ENCODE results near the gene STN1. TPM values are rescaled to one million over a fixed set of nuclear protein-coding genes. Genes with fewer than 3 reads are reported as not detected.

The STN1 gene
- total RNA-seq, 1 donor from 2014 or later = 33.0 TPM

DNA sequence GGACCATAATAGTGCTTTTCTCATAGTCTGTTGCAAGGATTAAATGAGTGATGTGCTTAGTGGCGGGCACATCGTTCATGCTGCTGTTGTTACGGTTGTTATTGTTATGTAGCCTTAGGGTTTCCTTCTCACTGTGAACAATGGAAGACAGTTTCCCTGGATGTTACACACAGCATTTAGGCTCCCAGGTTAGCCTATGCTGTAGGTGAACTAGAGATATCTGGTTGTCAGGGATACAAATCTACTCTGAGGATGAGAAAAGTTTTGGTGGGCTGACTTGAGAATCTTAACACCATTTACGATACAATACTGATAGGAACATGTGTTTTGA is 77.3 kb downstream of the STN1 start:
- Mint-ChIP-seq H3K27me3 (peaks cover 4% of the 10 kb centered on the region), H3K4me3 (peak overlapping the region; percentile 32), H3K27ac (peak overlapping the region; percentile 33), H3K36me3 (peaks cover 6% of the 10 kb centered on the region), H3K4me1 (ENCODE audit: unreplicated experiment) (peaks cover 54% of the 10 kb centered on the region), H3K9me3 (no peaks in the 10 kb centered on the region)
- DNase-seq (ENCODE audit: extremely low spot score, unreplicated experiment) = no peak
- TF ChIP-seq, protein P1, sequence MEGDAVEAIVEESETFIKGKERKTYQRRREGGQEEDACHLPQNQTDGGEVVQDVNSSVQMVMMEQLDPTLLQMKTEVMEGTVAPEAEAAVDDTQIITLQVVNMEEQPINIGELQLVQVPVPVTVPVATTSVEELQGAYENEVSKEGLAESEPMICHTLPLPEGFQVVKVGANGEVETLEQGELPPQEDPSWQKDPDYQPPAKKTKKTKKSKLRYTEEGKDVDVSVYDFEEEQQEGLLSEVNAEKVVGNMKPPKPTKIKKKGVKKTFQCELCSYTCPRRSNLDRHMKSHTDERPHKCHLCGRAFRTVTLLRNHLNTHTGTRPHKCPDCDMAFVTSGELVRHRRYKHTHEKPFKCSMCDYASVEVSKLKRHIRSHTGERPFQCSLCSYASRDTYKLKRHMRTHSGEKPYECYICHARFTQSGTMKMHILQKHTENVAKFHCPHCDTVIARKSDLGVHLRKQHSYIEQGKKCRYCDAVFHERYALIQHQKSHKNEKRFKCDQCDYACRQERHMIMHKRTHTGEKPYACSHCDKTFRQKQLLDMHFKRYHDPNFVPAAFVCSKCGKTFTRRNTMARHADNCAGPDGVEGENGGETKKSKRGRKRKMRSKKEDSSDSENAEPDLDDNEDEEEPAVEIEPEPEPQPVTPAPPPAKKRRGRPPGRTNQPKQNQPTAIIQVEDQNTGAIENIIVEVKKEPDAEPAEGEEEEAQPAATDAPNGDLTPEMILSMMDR (conservative IDR thresholded peaks at IDR 0.05) = no peak

- peaks cover 6% of the 10 kb centered on the region for H3K36me3 Mint-ChIP-seq
- no peaks in the 10 kb centered on the region for H3K9me3 Mint-ChIP-seq
- TF ChIP-seq, protein P1 (conservative IDR thresholded peaks at IDR 0.05) = no peak
- H3K4me3 Mint-ChIP-seq = peak overlapping the region; percentile 32
- no peak for DNase-seq (ENCODE audit: extremely low spot score, unreplicated experiment)
- peaks cover 54% of the 10 kb centered on the region for H3K4me1 Mint-ChIP-seq (ENCODE audit: unreplicated experiment)
- peaks cover 4% of the 10 kb centered on the region for H3K27me3 Mint-ChIP-seq
- H3K27ac Mint-ChIP-seq = peak overlapping the region; percentile 33
These were observed 77.9 kb downstream of the STN1 start for GRCh38 chr10:103839872-103840739.

- no peak for DNase-seq (ENCODE audit: extremely low spot score, unreplicated experiment)
- TF ChIP-seq, protein P1 (conservative IDR thresholded peaks at IDR 0.05) = no peak
- Mint-ChIP-seq H3K36me3 (peaks cover 6% of the 10 kb centered on the region), H3K4me1 (ENCODE audit: unreplicated experiment) (peaks cover 51% of the 10 kb centered on the region), H3K27me3 (peaks cover 4% of the 10 kb centered on the region), H3K9me3 (no peaks in the 10 kb centered on the region), H3K27ac (no peak overlapping the region), H3K4me3 (no peak overlapping the region)
These were observed 78.5 kb downstream of the STN1 start for GRCh38 chr10:103839519-103839871.

DNA sequence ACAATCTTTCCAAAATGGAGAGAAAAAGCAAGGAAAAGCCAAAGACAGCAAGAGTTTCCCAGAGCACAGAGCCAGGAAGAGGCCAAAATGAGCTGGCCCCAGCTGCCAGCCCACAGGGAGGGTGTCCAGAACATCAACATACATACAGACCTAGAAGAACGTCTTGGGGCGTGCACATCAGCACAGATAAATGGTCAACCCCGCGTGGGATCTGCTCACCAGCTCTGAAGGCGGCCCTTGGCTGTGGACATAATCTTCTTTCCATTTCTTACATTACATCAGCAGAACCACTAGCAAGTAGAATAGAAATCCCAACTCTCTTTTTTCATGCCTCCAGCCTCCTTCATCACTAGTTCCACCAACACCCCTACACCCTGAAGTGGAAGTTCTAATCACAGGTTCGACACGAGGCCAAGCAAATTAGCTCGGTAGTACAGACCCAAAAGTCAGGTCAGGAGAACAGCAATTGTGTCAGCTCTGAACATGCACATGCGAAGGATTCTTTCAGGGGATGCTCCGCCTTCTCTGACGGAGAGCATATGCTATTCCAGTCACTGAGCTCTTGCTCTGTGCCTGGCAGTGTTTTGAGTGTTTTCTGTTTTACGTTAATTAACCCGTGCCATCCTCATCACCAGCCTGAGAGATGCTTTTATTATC is 79.0 kb downstream of the STN1 start:
- Mint-ChIP-seq H3K27ac (no peak overlapping the region), H3K4me1 (ENCODE audit: unreplicated experiment) (peaks cover 50% of the 10 kb centered on the region), H3K4me3 (no peak overlapping the region), H3K9me3 (no peaks in the 10 kb centered on the region), H3K36me3 (peaks cover 6% of the 10 kb centered on the region), H3K27me3 (peaks cover 4% of the 10 kb centered on the region)
- TF ChIP-seq, protein P1 (conservative IDR thresholded peaks at IDR 0.05) = no peak
- no peak for DNase-seq (ENCODE audit: extremely low spot score, unreplicated experiment)

GRCh38 chr10:103838070-103838395 is 80.0 kb downstream of the STN1 start:
- DNase-seq (ENCODE audit: extremely low spot score, unreplicated experiment) = no peak
- H3K27me3 Mint-ChIP-seq = peaks cover 4% of the 10 kb centered on the region
- H3K27ac Mint-ChIP-seq = no peak overlapping the region
- TF ChIP-seq, protein P1 (conservative IDR thresholded peaks at IDR 0.05) = no peak
- no peak overlapping the region for H3K4me3 Mint-ChIP-seq
- peaks cover 52% of the 10 kb centered on the region for H3K4me1 Mint-ChIP-seq (ENCODE audit: unreplicated experiment)
- H3K36me3 Mint-ChIP-seq = peaks cover 9% of the 10 kb centered on the region
- no peaks in the 10 kb centered on the region for H3K9me3 Mint-ChIP-seq
